Colonic mucosa (tissue), 4 donors: ENCODE measurements around the gene PDE7B. TPM values are rescaled to one million over a fixed set of nuclear protein-coding genes. Genes with fewer than 3 reads are reported as not detected.
A peak's percentile ranks its signal among the peaks of the same experiment; 100 is the strongest.

ENCODE experiments used
- DNase-seq: peaks from one replicate; pipeline ENCODE4 v3.0.0-alpha.2; 2020
- H3K27ac ChIP-seq: fragments of 200-600 bp; one replicate; pipeline ENCODE4 v1.8.0; 2021
- H3K27me3 ChIP-seq: fragments of 200-600 bp; one replicate; pipeline ENCODE4 v1.8.0; 2021
- H3K36me3 ChIP-seq: fragments of 200-600 bp; one replicate; pipeline ENCODE4 v1.8.0; 2021
- H3K4me1 ChIP-seq: fragments of 200-600 bp; one replicate; pipeline ENCODE4 v1.8.0; 2021; ENCODE audit warnings: mild to moderate bottlenecking
- H3K4me3 ChIP-seq: fragments of 200-600 bp; one replicate; pipeline ENCODE4 v1.8.0; 2021
- H3K9ac ChIP-seq, 2 donors: one replicate each; pipeline ENCODE4 v1.7.0; 2013; ENCODE audit warnings: control low read depth in 2 of 2, low read depth in 2 of 2, low read length in 2 of 2
- H3K9me3 ChIP-seq: fragments of 200-600 bp; one replicate; pipeline ENCODE4 v1.8.0; 2021
- CTCF ChIP-seq: fragments of 200-600 bp; IDR thresholded peaks from one replicate; pipeline ENCODE4 v1.8.0; 2022; ENCODE audit warnings: antibody characterized with exemption, mild to moderate bottlenecking
- intact Hi-C: fragments of 100-400 bp; cut with DNase I; formaldehyde crosslinking; loops from one replicate; pipeline ENCODE4 v1.14.1; 2022
- total RNA-seq, 2 donors: library from RNA; stranded (reverse); fragmentation: NEBNext Ultra II Directional in 1 of 2; extraction: Animal tissue kit (Norgen Biotek cat#: 25700) in 1 of 2; gene quantifications; one replicate each; pipeline ENCODE4 v1.2.1, GENCODE V29; 2021
- donor health status: healthy.
- donor health status: DM: no; HTN: no; CAD: no.
- donor health status: DM: no; HTN: no; CAD: no.

PDE7B gene
- total RNA-seq, 2 donors from 2014 or later, result 1.0 to 1.4 TPM

DNA sequence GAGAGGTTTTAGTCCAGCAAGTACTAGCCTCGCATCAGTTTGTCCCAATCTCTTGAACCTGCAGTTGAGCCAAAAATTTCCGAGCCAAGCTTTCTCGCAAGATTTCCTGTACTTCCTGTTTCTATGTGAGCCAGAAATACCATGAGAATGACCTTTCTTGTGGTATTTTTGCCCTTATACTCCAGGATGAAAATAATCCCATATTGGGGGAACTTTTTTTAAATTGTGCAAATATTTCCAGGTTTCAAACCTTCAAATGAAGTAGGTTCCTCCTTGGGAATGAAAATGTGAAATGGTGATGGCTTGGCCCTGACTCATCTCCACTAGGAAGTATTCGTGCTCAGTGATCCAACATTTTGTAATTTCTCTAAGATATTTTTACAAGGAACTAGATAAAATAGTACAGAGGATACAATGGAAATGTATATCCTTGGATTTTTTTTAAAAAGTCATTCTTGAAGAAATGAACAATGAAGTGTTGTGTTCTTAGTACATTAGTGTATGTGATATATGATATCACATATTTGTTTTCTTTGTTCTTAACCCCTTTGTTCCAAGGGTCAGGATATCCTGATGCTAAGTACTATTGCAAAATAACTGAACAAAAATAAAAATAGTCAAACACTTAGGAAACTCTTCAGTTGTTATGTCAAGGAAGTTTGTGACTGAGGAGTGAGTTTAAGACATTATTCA, 184.0 kb downstream of the PDE7B start:
- Histone ChIP-seq H3K4me1 (no peaks in the 10 kb centered on the region), H3K9me3 (no peaks in the 10 kb centered on the region), H3K36me3 (no peaks in the 10 kb centered on the region), H3K27ac (no peak overlapping the region), H3K4me3 (no peak overlapping the region), H3K27me3 (no peaks in the 10 kb centered on the region), H3K9ac (no peak overlapping the region)
- no peak for DNase-seq
- TF ChIP-seq CTCF, result no peak
- intact Hi-C loops, result no loop called here

GRCh38 chr6:136036071-136036380, 184.5 kb downstream of the PDE7B start:
- Histone ChIP-seq H3K9ac (no peak overlapping the region), H3K36me3 (no peaks in the 10 kb centered on the region), H3K9me3 (no peaks in the 10 kb centered on the region), H3K4me3 (no peak overlapping the region), H3K4me1 (no peaks in the 10 kb centered on the region), H3K27ac (no peak overlapping the region), H3K27me3 (no peaks in the 10 kb centered on the region)
- TF ChIP-seq CTCF, result no peak
- intact Hi-C loops, result no loop called here
- no peak for DNase-seq

GRCh38 chr6:136036601-136037000, 185.1 kb downstream of the PDE7B start:
- intact Hi-C loops, result no loop called here
- DNase-seq, result no peak
- Histone ChIP-seq H3K27ac (no peak overlapping the region), H3K9me3 (no peaks in the 10 kb centered on the region), H3K4me1 (no peaks in the 10 kb centered on the region), H3K9ac (no peak overlapping the region), H3K4me3 (no peak overlapping the region), H3K27me3 (no peaks in the 10 kb centered on the region), H3K36me3 (no peaks in the 10 kb centered on the region)
- TF ChIP-seq CTCF, result no peak

DNA sequence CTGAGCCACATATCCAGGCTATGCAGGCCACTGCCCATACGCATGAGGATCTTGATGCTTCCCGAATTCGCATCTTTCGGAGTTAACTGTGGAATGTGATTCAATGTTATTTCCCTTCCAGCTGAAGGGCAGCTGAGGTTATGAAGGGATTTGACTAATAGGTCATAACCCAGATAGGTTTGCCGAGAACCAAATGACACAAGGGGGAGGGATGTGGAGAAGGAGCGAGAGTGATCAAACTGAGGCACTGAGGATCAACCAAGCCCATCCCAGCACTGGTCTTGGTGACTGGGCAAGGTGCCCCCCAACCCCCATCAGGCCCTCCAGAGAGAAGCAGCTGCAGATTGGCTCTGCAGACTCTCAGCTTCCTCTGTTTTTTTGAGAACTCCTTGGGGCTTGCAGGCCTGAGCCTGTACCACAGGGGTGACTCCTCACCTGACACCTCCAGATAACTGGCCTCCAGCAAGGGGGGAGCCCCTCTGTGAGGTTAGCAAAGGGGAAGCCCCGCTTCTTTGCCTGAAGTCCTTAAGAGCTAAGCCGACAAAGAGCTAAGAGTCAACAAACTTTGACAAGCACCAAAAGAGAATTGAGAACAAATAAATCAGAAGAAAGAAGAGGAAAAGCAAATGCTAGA, 185.9 kb downstream of the PDE7B start:
- DNase-seq, result no peak
- H3K4me3 ChIP-seq, result no peak overlapping the region
- intact Hi-C loops, result no loop called here

DNA sequence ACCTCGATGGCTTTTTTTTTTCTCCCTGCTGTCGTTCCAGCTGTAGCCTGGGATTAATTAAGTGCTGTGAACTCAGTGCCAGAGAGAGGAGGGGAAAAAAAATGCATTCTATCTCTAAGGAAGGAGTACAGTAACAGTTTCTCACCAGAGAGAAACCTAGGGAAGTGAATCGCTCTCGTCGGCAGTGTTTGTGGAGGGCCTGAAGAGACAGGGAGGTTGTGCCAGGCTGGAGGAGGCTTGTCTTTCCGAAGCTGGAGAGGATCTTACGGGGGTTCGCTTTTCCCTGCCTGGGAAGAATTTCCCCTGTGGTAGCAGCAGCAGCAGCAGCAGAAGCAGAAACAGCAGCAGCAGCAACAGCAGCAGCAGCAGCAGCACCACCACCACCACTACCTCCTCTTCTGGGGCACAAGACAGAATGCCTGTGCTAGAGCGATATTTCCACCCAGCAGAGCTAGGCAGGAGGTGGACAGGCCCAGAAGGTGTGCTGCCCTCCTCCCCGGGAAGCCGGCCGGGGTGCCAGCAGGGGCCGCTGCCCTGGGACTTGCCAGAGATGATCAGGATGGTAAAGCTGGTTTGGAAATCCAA, 186.5 kb downstream of the PDE7B start:
- no peak for DNase-seq
- Histone ChIP-seq H3K36me3 (no peaks in the 10 kb centered on the region), H3K27me3 (no peaks in the 10 kb centered on the region), H3K4me1 (no peaks in the 10 kb centered on the region), H3K9me3 (no peaks in the 10 kb centered on the region), H3K4me3 (peak overlapping the region; percentile 6), H3K27ac (peak overlapping the region; percentile 45), H3K9ac (peak overlapping the region in 1 of 2 donors; percentile 12)
- intact Hi-C loops, result no loop called here
- TF ChIP-seq CTCF, result no peak

More for the DNA sequence above, 185.9 kb downstream of the PDE7B start:
- no peaks in the 10 kb centered on the region for H3K4me1 ChIP-seq
- H3K9me3 ChIP-seq, result no peaks in the 10 kb centered on the region
- no peak overlapping the region for H3K9ac ChIP-seq
- H3K36me3 ChIP-seq, result no peaks in the 10 kb centered on the region
- H3K27ac ChIP-seq, result peak overlapping the region; percentile 45
- TF ChIP-seq CTCF, result no peak
- H3K27me3 ChIP-seq, result no peaks in the 10 kb centered on the region
